NCI-H345 treated with DMSO at 0.1 percent for 48 hours (cell line): Measurements from ENCODE around the gene CHAF1B.

Experiments
- DNase-seq: peaks from one replicate; lab custom pipeline; 2025; ENCODE audit not compliant: unreplicated experiment; lab: John Stamatoyannopoulos, UW

Gene CHAF1B

GRCh38 chr21:36461277-36461917, 76.2 kb downstream of the CHAF1B start:
- no peak for DNase-seq

GRCh38 chr21:36461918-36462486, 76.8 kb downstream of the CHAF1B start:
- no peak for DNase-seq

- no peak for DNase-seq
Measured at GRCh38 chr21:36463204-36463603, 78.0 kb downstream of the CHAF1B start.

GRCh38 chr21:36463991-36464390, 78.8 kb downstream of the CHAF1B start:
- no peak for DNase-seq

GRCh38 chr21:36464590-36464989, 79.4 kb downstream of the CHAF1B start:
- no peak for DNase-seq

GRCh38 chr21:36465478-36465877, 80.3 kb downstream of the CHAF1B start:
- DNase-seq: no peak

GRCh38 chr21:36466061-36466511, 80.9 kb downstream of the CHAF1B start:
- no peak for DNase-seq
